Stimulated activated CD4-positive, alpha-beta T cell treated with anti-CD3 and anti-CD28 coated beads, TNF-alpha, amount 100 ng/mL, for 24 hours (primary cell): ENCODE measurements around the gene CDHR3.
"Not testable (repeated sequence)": the region's sequence is repeated elsewhere in the genome, so short reads cannot be mapped to it uniquely, and the experiment has no call there.

Experiments
- DNase-seq, 3 experiments: peaks; one replicate each; pipeline ENCODE4 v3.0.0-alpha.2; 2020; ENCODE audit warnings: low read depth in 3 of 3

Gene CDHR3

GRCh38 chr7:105971845-105972244 lies 8.8 kb downstream of the CDHR3 start:
- no peak for DNase-seq

GRCh38 chr7:105972276-105972675 lies 9.2 kb downstream of the CDHR3 start:
- DNase-seq: no peak

- no peak for DNase-seq
Observed at GRCh38 chr7:105974471-105974870, 11.4 kb downstream of the CDHR3 start.

- DNase-seq: no peak
Observed at GRCh38 chr7:105975770-105976417, 12.8 kb downstream of the CDHR3 start.

- no peak for DNase-seq
Observed at GRCh38 chr7:105976868-105977267, 13.8 kb downstream of the CDHR3 start.

- no peak for DNase-seq
Observed at GRCh38 chr7:105978035-105978434, 15.0 kb downstream of the CDHR3 start.

- DNase-seq: no peak
Observed at GRCh38 chr7:105978974-105979373, 15.9 kb downstream of the CDHR3 start.

GRCh38 chr7:105979405-105979804 lies 16.3 kb downstream of the CDHR3 start:
- no peak for DNase-seq

- no peak for DNase-seq
Observed at GRCh38 chr7:105980645-105981396, 17.8 kb downstream of the CDHR3 start.

- no peak for DNase-seq
Observed at GRCh38 chr7:105982388-105982787, 19.3 kb downstream of the CDHR3 start.

- DNase-seq: not testable (repeated sequence)
Observed at GRCh38 chr7:105984808-105985207, 21.7 kb downstream of the CDHR3 start.

GRCh38 chr7:105985229-105985628 lies 22.2 kb downstream of the CDHR3 start:
- DNase-seq: no peak

GRCh38 chr7:105985672-105986215 lies 22.7 kb downstream of the CDHR3 start:
- no peak for DNase-seq

GRCh38 chr7:105987046-105987445 lies 24.0 kb downstream of the CDHR3 start:
- DNase-seq: no peak

- no peak for DNase-seq
Observed at GRCh38 chr7:105988276-105988675, 25.2 kb downstream of the CDHR3 start.

GRCh38 chr7:105989191-105989590 lies 26.1 kb downstream of the CDHR3 start:
- no peak for DNase-seq

- no peak for DNase-seq
Observed at GRCh38 chr7:105989686-105990085, 26.6 kb downstream of the CDHR3 start.

- no peak for DNase-seq
Observed at GRCh38 chr7:105990141-105990540, 27.1 kb downstream of the CDHR3 start.

GRCh38 chr7:105990727-105991453 lies 27.8 kb downstream of the CDHR3 start:
- DNase-seq: no peak

- DNase-seq: no peak
Observed at GRCh38 chr7:105992905-105993304, 29.8 kb downstream of the CDHR3 start.

GRCh38 chr7:105996860-105997737 lies 34.0 kb downstream of the CDHR3 start:
- DNase-seq: no peak
